HEK293 (cell line): ENCODE results near the gene SRP9.
"Not testable (repeated sequence)": the region's sequence is repeated elsewhere in the genome, so short reads cannot be mapped to it uniquely, and the experiment has no call there.

ENCODE experiments used
- CTCF ChIA-PET: fragments of 350-600 bp; formaldehyde crosslinking; extraction: SDS; loops from one replicate; lab custom pipeline; 2021; ENCODE audit warnings: antibody characterized with exemption; lab: Yijun Ruan, JAX
- POLR2A ChIA-PET: fragments of 300-600 bp; formaldehyde crosslinking; extraction: SDS; loops from one replicate; lab custom pipeline; 2020; ENCODE audit warnings: antibody characterized with exemption, inconsistent platforms; lab: Yijun Ruan, JAX
- H3K27ac ChIP-seq: fragments of 200-500 bp; sonication (Bioruptor generic); 2 replicates; pipeline ENCODE4 v1.5.1; 2014; ENCODE audit warnings: low read depth, low read length, control low read depth, inconsistent platforms; ENCODE audit errors: extremely low read depth
- H3K36me3 ChIP-seq, 2 experiments: fragments of 200-500 bp in 1 of 2; sonication (Bioruptor generic) in 1 of 2; 1 replicate in 1 of 2; 2 replicates in 1 of 2; pipeline ENCODE4 v1.5.1; 2014 to 2017; ENCODE audit warnings: inconsistent platforms in 2 of 2, low read length in 2 of 2; ENCODE audit not compliant: control insufficient read depth in 2 of 2, insufficient read depth in 1 of 2
- H3K4me1 ChIP-seq: fragments of 200-500 bp; sonication (Bioruptor generic); 2 replicates; pipeline ENCODE4 v1.5.1; 2014; ENCODE audit warnings: mild to moderate bottlenecking, low read length, inconsistent platforms; ENCODE audit not compliant: control insufficient read depth, insufficient read depth
- H3K4me3 ChIP-seq: 2 replicates; pipeline ENCODE4 v1.5.1; 2011; ENCODE audit warnings: low read depth, mild to moderate bottlenecking, control low read depth, low read length, moderate library complexity
- H3K9me3 ChIP-seq: fragments of 200-500 bp; sonication (Bioruptor generic); 2 replicates; pipeline ENCODE4 v1.5.1; 2014; ENCODE audit warnings: low read depth, low read length, inconsistent platforms; ENCODE audit not compliant: control insufficient read depth, insufficient read depth
- REPIN1 ChIP-seq: fragments of 450-650 bp; formaldehyde crosslinking; IDR thresholded peaks from 2 replicates; pipeline ENCODE4 v1.5.1; 2017; ENCODE audit warnings: missing biosample characterization, missing genetic modification characterization, low read depth
- SCRT1 ChIP-seq: fragments of 450-650 bp; formaldehyde crosslinking; IDR thresholded peaks from 2 replicates; pipeline ENCODE4 v1.5.1; 2016; ENCODE audit warnings: missing biosample characterization, missing genetic modification characterization, borderline replicate concordance
- SCRT2 ChIP-seq: fragments of 450-650 bp; formaldehyde crosslinking; IDR thresholded peaks from 2 replicates; pipeline ENCODE4 v1.5.1; 2016; ENCODE audit warnings: missing biosample characterization, missing genetic modification characterization
- ZFHX2 ChIP-seq: fragments of 450-650 bp; formaldehyde crosslinking; conservative IDR thresholded peaks from 2 replicates; pipeline ENCODE4 v1.5.1; 2016; ENCODE audit warnings: missing biosample characterization, missing genetic modification characterization
- ZNF121 ChIP-seq: fragments of 450-650 bp; formaldehyde crosslinking; IDR thresholded peaks from 2 replicates; pipeline ENCODE4 v1.5.1; 2016; ENCODE audit warnings: missing biosample characterization, missing genetic modification characterization
- ZNF140 ChIP-seq: fragments of 450-650 bp; formaldehyde crosslinking; IDR thresholded peaks from 2 replicates; pipeline ENCODE4 v1.5.1; 2016; ENCODE audit warnings: missing biosample characterization, missing genetic modification characterization
- ZNF221 ChIP-seq: fragments of 450-650 bp; formaldehyde crosslinking; IDR thresholded peaks from 2 replicates; pipeline ENCODE4 v1.5.1; 2017; ENCODE audit warnings: missing biosample characterization, missing genetic modification characterization, borderline replicate concordance
- ZNF239 ChIP-seq: fragments of 450-650 bp; formaldehyde crosslinking; IDR thresholded peaks from 2 replicates; pipeline ENCODE4 v1.5.1; 2016; ENCODE audit warnings: missing biosample characterization, missing genetic modification characterization
- ZNF311 ChIP-seq: fragments of 450-650 bp; formaldehyde crosslinking; IDR thresholded peaks from 2 replicates; pipeline ENCODE4 v1.5.1; 2017; ENCODE audit warnings: missing biosample characterization, missing genetic modification characterization, borderline replicate concordance
- ZNF350 ChIP-seq: fragments of 450-650 bp; formaldehyde crosslinking; IDR thresholded peaks from 2 replicates; pipeline ENCODE4 v1.5.0; 2017; ENCODE audit warnings: missing biosample characterization, mild to moderate bottlenecking, missing genetic modification characterization
- ZNF366 ChIP-seq: fragments of 450-650 bp; formaldehyde crosslinking; conservative IDR thresholded peaks from 2 replicates; pipeline ENCODE4 v1.5.1; 2016; ENCODE audit warnings: missing biosample characterization, missing genetic modification characterization
- ZNF426 ChIP-seq: fragments of 450-650 bp; formaldehyde crosslinking; IDR thresholded peaks from 2 replicates; pipeline ENCODE4 v1.5.1; 2017; ENCODE audit warnings: missing biosample characterization, missing genetic modification characterization, mild to moderate bottlenecking, inconsistent platforms, moderate library complexity
- ZNF473 ChIP-seq: fragments of 450-650 bp; formaldehyde crosslinking; IDR thresholded peaks from 2 replicates; pipeline ENCODE4 v1.5.1; 2017; ENCODE audit warnings: missing biosample characterization, missing genetic modification characterization
- ZNF571 ChIP-seq: fragments of 450-650 bp; formaldehyde crosslinking; IDR thresholded peaks from 2 replicates; pipeline ENCODE4 v1.5.0; 2017; ENCODE audit warnings: missing biosample characterization, missing genetic modification characterization
- ZNF585B ChIP-seq: fragments of 450-650 bp; formaldehyde crosslinking; IDR thresholded peaks from 2 replicates; pipeline ENCODE4 v1.5.1; 2016; ENCODE audit warnings: missing biosample characterization, missing genetic modification characterization
- ZNF623 ChIP-seq: fragments of 450-650 bp; formaldehyde crosslinking; IDR thresholded peaks from 2 replicates; pipeline ENCODE4 v1.5.1; 2016; ENCODE audit warnings: missing biosample characterization, missing genetic modification characterization
- ZNF624 ChIP-seq: fragments of 450-650 bp; formaldehyde crosslinking; IDR thresholded peaks from 2 replicates; pipeline ENCODE4 v1.5.1; 2017; ENCODE audit warnings: missing biosample characterization, missing genetic modification characterization
- ZNF768 ChIP-seq: fragments of 450-650 bp; formaldehyde crosslinking; IDR thresholded peaks from 2 replicates; pipeline ENCODE4 v1.5.1; 2018; ENCODE audit warnings: missing biosample characterization, mild to moderate bottlenecking, missing genetic modification characterization
- TF ChIP-seq, protein P1 (sequence below): fragments of 450-650 bp; formaldehyde crosslinking; IDR thresholded peaks from 2 replicates; pipeline ENCODE4 v1.5.1; 2017; ENCODE audit warnings: missing biosample characterization, mild to moderate bottlenecking, missing genetic modification characterization, moderate library complexity
- TF ChIP-seq, protein P2 (sequence below): fragments of 450-650 bp; formaldehyde crosslinking; IDR thresholded peaks from 2 replicates; pipeline ENCODE4 v1.5.1; 2016; ENCODE audit warnings: missing biosample characterization, missing genetic modification characterization, low read depth
- TF ChIP-seq, protein P3 (sequence below): fragments of 450-650 bp; formaldehyde crosslinking; IDR thresholded peaks from 2 replicates; pipeline ENCODE4 v1.5.1; 2016; ENCODE audit warnings: missing biosample characterization, missing genetic modification characterization

SRP9 gene

DNA sequence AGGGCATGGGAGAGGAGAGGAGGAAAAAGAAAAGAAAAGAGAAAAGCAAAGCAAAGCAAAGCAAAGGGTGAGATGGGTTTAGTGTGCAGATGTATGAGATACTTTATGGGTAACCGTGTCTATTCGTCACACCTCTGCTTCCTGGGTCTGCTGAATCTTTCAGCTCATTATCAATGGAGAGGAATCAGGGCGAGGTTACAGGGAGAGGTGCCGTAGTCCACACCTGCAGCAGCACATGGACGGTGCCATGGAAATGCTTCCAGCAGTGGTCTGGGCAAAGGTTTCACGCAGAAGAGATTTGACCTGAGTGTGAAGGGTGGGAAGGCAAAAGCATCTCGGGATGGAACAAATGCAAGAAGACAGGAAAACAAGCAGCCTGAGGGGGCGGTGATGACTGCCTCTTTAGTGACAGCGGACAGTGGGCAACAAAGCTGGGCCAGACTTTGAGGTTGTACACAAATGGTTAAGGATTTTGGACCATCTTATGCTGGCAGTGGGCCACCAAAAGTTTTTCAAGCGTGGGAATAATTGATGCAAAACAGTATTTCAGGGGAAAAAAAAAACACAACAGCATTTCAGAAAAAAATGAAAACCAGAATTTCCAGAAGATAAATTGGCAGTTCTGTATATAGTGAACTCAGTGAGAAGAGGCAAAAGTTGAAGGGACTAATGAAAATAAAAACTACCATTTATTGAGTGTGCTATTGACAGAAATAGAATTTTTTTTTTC, 19.5 kb upstream of the SRP9 start:
- no peak overlapping the region for H3K4me3 ChIP-seq
- no peak overlapping the region for H3K27ac ChIP-seq
- CTCF ChIA-PET, result interaction anchor here (0.5 to 25.5 kb wide), 6 partner anchors 11 to 367 kb away, joined by 3 to 567 read pairs (median 4); no protein-coding TSS in a partner anchor
- POLR2A ChIA-PET, result interaction anchor here (0.8 kb wide), 1 partner anchor 11 kb away, joined by 3 read pairs; no protein-coding TSS in a partner anchor
- TF ChIP-seq ZNF585B (tag by site-specific recombination) (no peak), ZNF473 (no peak), ZNF624 (tag by site-specific recombination) (no peak), SCRT1 (tag by site-specific recombination) (no peak), ZNF426 (tag by site-specific recombination) (no peak), ZFHX2 (tag by site-specific recombination) (0 out of 2 replicates have a peak, but pooled peaks have one; percentile 25), ZNF366 (0 out of 2 replicates have a peak, but pooled peaks have one; percentile 36), ZNF571 (tag by site-specific recombination) (no peak), SCRT2 (tag by site-specific recombination) (no peak), REPIN1 (tag by site-specific recombination) (no peak), ZNF768 (no peak), ZNF311 (tag by site-specific recombination) (no peak)
- TF ChIP-seq, protein P1, sequence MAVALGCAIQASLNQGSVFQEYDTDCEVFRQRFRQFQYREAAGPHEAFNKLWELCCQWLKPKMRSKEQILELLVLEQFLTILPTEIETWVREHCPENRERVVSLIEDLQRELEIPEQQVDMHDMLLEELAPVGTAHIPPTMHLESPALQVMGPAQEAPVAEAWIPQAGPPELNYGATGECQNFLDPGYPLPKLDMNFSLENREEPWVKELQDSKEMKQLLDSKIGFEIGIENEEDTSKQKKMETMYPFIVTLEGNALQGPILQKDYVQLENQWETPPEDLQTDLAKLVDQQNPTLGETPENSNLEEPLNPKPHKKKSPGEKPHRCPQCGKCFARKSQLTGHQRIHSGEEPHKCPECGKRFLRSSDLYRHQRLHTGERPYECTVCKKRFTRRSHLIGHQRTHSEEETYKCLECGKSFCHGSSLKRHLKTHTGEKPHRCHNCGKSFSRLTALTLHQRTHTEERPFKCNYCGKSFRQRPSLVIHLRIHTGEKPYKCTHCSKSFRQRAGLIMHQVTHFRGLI (tag by site-specific recombination), result no peak
- TF ChIP-seq, protein P2, sequence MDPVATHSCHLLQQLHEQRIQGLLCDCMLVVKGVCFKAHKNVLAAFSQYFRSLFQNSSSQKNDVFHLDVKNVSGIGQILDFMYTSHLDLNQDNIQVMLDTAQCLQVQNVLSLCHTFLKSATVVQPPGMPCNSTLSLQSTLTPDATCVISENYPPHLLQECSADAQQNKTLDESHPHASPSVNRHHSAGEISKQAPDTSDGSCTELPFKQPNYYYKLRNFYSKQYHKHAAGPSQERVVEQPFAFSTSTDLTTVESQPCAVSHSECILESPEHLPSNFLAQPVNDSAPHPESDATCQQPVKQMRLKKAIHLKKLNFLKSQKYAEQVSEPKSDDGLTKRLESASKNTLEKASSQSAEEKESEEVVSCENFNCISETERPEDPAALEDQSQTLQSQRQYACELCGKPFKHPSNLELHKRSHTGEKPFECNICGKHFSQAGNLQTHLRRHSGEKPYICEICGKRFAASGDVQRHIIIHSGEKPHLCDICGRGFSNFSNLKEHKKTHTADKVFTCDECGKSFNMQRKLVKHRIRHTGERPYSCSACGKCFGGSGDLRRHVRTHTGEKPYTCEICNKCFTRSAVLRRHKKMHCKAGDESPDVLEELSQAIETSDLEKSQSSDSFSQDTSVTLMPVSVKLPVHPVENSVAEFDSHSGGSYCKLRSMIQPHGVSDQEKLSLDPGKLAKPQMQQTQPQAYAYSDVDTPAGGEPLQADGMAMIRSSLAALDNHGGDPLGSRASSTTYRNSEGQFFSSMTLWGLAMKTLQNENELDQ, result no peak
- no peaks in the 10 kb centered on the region for H3K9me3 ChIP-seq
- peaks cover 20% of the 10 kb centered on the region for H3K4me1 ChIP-seq
- no peaks in the 10 kb centered on the region for H3K36me3 ChIP-seq

DNA sequence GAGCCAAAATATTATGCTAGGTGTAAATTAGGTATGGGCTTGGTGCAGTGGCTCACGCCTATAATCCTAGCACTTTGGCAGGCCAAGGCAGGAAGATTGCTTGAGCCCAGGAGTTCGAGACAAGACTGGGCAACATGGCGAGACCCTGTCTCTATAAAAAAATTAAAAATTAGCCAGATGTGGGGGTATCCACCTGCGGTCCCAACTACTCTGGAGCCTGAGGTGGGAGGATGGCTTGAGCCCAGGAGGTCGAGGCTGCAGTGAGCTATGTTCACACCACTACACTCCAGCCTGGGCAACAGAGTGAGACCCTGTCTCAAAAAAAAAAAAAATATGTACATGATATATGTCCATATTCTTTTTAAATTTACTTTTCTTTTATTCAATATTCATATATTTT, 17.7 kb upstream of the SRP9 start:
- not testable (repeated sequence) for H3K36me3 ChIP-seq, H3K4me3 ChIP-seq, H3K27ac ChIP-seq, H3K9me3 ChIP-seq
- TF ChIP-seq ZNF121 (tag by site-specific recombination), result peak; percentile 78; the same call in 1 of the 2 replicates
- POLR2A ChIA-PET, result interaction anchor here (0.6 to 1.4 kb wide), 4 partner anchors 13 to 40 kb away, joined by 3 to 4 read pairs (median 4); partner anchors contain the start of gene SRP9
- CTCF ChIA-PET, result interaction anchor here (0.5 to 25.5 kb wide), 10 partner anchors 8 to 348 kb away, joined by 3 to 567 read pairs (median 4); partner anchors contain the start of gene SRP9
- H3K4me1 ChIP-seq, result peaks cover 30% of the 10 kb centered on the region

DNA sequence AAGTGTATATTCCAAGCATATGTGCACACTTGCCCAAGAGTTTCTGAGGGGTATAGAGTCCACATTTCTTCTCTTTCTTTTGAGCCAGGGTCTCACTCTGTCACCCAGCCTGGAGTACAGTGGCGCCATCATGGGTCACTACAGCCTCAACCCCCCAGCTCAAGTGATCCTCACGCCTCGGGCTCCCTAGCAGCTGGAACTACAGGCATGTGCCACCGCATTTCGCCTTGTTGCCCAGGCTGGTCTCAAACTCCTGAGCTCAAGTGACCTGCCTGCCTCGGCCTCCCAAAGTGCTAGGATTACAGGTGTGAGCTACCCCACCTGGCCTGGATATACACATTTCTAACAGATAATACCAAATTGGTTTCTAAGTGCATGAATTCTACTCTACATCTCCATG, 17.1 kb upstream of the SRP9 start:
- ChIA-PET CTCF (interaction anchor here (0.5 to 25.5 kb wide), 13 partner anchors 9 to 347 kb away, joined by 3 to 567 read pairs (median 4); partner anchors contain the start of gene SRP9), POLR2A (interaction anchor here (0.6 to 4.9 kb wide), 5 partner anchors 14 to 163 kb away, joined by 3 to 38 read pairs (median 3); partner anchors contain the start of genes PYCR2 and SRP9)
- Histone ChIP-seq H3K9me3 (no peaks in the 10 kb centered on the region), H3K4me1 (peaks cover 26% of the 10 kb centered on the region), H3K36me3 (no peaks in the 10 kb centered on the region), H3K4me3 (no peak overlapping the region), H3K27ac (no peak overlapping the region)
- no peak for TF ChIP-seq ZNF350 (tag by site-specific recombination)
- TF ChIP-seq ZNF623 (tag by site-specific recombination), result no peak
- TF ChIP-seq ZNF239 (tag by site-specific recombination), result no peak
- TF ChIP-seq ZNF221 (tag by site-specific recombination), result no peak
- TF ChIP-seq ZNF140 (tag by site-specific recombination), result no peak
- TF ChIP-seq, protein P3, sequence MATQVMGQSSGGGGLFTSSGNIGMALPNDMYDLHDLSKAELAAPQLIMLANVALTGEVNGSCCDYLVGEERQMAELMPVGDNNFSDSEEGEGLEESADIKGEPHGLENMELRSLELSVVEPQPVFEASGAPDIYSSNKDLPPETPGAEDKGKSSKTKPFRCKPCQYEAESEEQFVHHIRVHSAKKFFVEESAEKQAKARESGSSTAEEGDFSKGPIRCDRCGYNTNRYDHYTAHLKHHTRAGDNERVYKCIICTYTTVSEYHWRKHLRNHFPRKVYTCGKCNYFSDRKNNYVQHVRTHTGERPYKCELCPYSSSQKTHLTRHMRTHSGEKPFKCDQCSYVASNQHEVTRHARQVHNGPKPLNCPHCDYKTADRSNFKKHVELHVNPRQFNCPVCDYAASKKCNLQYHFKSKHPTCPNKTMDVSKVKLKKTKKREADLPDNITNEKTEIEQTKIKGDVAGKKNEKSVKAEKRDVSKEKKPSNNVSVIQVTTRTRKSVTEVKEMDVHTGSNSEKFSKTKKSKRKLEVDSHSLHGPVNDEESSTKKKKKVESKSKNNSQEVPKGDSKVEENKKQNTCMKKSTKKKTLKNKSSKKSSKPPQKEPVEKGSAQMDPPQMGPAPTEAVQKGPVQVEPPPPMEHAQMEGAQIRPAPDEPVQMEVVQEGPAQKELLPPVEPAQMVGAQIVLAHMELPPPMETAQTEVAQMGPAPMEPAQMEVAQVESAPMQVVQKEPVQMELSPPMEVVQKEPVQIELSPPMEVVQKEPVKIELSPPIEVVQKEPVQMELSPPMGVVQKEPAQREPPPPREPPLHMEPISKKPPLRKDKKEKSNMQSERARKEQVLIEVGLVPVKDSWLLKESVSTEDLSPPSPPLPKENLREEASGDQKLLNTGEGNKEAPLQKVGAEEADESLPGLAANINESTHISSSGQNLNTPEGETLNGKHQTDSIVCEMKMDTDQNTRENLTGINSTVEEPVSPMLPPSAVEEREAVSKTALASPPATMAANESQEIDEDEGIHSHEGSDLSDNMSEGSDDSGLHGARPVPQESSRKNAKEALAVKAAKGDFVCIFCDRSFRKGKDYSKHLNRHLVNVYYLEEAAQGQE, result no peak
